GM19468 (cell line): ENCODE measurements around the gene MYH11.

Source experiments
- ATAC-seq: cut with Tn5 transposase; IDR thresholded peaks from one replicate; pipeline ENCODE4 v1.9.1; 2021; ENCODE audit warnings: mild to moderate bottlenecking, moderate library complexity, moderate number of reproducible peaks; ENCODE audit not compliant: unreplicated experiment; ENCODE audit errors: extremely low read depth

The MYH11 gene

GRCh38 chr16:15764112-15764511, 92.7 kb downstream of the MYH11 start:
- no peak for ATAC-seq

GRCh38 chr16:15760129-15760528, 96.7 kb downstream of the MYH11 start:
- no peak for ATAC-seq

- no peak for ATAC-seq
Measured at GRCh38 chr16:15759070-15759469, 97.8 kb downstream of the MYH11 start.

DNA sequence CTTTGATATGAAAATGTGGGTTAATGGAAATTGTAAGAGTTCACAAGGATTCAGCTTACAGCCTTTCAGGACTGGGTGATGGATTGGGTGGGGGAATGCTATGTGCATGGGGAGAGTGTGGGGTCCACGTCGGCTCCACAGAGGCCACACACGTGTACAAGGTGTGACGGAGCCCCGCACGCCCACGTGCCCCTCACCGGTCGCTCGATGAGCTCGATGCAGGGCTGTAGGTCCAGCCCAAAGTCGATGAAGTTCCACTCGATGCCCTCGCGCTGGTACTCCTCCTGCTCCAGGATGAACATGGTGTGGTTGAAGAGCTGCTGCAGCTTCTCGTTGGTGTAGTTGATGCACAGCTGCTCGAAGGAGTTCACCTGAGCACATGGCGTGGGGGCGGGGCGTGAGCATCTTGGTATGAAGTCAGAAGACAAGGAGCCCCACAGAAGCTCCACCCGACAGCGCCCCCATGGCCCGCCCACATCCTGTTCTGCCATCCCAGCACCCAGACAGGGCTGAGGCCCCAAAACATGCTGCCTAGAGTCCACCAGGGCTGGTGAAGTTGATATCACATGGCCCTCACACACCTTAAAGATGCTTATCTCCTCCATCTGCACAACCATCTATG, 99.1 kb downstream of the MYH11 start:
- no peak for ATAC-seq

DNA sequence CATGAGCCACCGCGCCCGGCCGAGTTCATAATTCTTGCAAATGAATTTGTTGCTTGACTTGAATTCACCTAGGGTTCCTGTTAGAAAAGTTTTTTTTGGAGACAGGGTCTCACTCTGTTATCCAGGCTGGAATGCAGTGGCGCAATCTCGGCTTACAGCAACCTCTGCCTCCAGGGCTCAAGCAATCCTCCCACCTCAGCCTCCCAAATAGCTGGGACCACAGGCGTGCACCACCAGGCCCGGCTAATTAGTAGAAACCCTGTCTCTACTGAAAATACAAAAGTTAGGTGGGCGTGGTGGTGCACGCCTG, 99.8 kb downstream of the MYH11 start:
- no peak for ATAC-seq

DNA sequence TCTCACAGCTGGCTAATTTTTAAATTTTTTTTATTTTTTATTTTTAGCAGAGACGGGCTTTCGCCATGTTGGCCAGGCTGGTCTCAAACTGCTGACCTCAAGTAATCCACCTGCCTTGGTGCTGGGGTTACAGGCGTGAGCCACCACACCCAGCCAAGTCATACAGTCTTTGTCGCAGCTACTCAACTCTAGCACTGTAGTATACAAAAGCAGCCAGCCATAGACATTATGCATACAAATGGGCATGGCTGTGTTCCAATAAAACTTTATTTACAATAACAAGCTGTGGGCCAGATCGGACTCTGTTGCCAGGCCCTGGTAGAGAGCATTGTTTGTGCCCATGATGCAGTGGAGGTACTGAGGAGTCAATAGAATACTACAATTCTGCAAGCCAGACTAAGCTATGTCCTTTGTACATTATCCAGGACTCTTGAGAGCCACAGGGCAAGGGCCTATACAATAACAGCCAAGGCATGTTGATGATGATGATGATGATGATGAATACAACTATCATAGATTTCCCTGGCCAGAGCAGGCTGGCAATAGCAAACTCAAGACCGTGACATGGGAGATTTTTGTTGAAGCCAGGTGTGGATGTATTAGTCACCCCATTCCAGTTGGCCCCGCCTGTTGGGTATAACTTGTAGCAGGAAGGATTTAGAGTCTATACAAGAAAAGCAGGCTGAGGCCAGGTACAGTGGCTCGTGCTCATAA, 101.8 kb downstream of the MYH11 start:
- ATAC-seq = no peak

DNA sequence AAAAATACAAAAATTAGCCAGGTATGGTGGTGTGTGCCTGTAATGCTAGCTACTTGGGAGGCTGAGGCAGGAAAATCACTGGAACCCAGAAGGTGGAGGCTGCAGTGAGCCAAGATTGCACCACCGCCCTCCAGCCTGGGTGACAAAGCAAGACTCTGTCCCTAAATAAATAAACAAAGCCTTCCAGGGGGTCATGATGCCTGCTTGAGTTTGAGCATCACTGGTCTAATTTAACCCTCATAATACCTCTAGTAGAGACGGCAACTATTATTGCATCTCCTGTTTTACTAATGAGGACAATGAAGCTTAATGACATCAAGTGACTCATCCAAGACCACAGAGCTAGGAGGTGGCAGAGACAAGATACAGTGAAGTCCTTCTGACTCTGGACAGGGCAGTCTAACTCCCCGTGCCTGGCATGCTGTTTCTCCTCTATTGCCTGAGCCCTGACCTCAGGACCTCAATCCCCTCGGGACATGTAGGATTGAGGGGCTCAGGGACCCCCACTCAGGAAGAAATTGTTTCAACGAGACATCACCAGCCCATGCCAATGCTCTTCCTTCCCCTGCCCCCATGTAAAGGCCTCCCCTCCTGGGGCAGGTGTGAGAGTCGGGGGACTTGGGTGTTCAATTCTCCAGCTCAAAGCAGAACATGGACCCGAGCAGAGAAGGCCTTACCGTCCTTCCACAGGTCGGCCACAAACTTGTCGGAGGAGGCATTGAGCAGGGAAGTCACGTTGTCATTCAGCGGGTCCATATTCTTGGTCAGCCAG, 103.9 kb downstream of the MYH11 start:
- no peak for ATAC-seq

GRCh38 chr16:15751940-15752339, 104.9 kb downstream of the MYH11 start:
- no peak for ATAC-seq

DNA sequence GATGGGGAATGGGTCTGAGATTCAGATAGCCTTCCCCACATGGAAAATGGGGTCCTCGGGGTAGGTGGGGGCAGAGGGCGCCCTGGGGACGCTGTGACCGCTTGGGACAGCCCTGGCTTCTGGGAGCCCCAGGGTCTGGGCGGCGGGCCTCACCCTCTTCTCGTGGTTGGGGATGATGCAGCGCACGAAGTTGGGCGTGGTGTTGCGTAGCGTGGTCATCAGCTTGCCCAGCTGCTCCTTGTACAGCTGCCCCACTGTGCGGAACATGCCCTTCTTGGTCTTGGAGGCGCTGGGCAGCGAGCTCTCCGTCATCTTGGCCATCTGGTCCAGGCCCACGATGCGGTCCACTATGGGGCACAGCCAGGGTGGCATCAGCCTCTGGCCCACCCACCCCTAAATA, 106.8 kb downstream of the MYH11 start:
- no peak for ATAC-seq

GRCh38 chr16:15749371-15749770, 107.5 kb downstream of the MYH11 start:
- ATAC-seq = no peak

- ATAC-seq = no peak
Measured at GRCh38 chr16:15748654-15749053, 108.2 kb downstream of the MYH11 start.

GRCh38 chr16:15747937-15748336, 108.9 kb downstream of the MYH11 start:
- ATAC-seq = no peak

DNA sequence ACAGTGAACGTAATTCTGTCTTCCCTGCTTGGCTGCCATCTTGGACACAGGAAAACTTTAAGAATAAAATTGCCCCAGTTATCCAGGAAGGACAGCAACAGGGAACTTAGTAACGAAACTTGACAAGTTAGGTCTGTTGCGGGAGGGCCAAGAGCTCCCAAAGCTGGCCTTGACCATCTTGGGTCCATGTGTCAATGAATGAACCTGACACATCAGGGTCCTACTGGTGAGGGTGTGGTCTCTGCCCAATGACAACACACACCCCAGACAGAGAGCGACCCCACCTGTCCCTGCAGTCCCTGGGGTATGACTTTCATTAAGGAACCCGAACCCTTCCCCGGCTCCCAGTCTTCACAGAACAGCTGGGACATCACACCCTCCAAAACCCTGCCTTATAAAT, 110.5 kb downstream of the MYH11 start:
- no peak for ATAC-seq

DNA sequence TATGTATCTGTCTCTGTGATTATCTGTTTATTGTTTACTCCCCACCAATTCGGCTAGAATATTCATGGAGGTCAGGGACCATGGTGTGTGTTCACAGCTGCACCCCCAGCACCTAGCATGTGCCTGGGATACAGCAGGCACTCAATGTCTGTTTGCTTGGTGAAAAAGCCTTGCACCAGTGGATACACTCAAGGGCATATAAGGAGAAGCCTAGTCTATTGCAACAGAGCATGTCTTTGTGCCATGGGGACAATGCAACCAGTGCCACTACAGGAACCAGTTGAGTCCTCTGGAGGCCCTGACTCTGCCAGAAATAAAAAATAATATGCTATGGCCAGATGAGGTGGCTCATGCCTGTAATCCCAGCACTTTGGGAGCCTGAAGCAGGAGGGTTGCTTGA, 113.2 kb downstream of the MYH11 start:
- ATAC-seq = no peak

- ATAC-seq = no peak
Measured at GRCh38 chr16:15742716-15743115, 114.1 kb downstream of the MYH11 start.

- no peak for ATAC-seq
Measured at GRCh38 chr16:15741207-15741871, 115.5 kb downstream of the MYH11 start.

DNA sequence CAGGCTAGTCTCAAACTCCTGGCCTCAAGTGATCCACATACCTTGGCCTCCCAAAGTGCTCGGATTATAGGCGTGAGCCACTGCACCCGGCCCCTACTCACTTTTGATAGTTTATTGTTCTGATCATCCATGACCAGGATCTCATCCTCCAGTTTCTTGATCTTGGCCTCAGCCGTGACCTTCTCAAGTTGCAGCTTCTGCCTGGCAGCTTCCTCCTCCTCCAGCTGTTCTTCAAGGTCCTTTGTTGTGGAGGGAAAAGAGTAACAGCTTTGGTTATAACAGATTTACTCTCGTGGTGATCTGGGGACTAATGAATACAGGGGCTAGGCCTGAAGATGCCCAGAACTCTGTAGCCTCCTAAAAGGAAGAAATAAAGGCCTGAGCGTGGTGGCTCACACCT, 116.9 kb downstream of the MYH11 start:
- ATAC-seq = no peak

- no peak for ATAC-seq
Measured at GRCh38 chr16:15739464-15739863, 117.4 kb downstream of the MYH11 start.

DNA sequence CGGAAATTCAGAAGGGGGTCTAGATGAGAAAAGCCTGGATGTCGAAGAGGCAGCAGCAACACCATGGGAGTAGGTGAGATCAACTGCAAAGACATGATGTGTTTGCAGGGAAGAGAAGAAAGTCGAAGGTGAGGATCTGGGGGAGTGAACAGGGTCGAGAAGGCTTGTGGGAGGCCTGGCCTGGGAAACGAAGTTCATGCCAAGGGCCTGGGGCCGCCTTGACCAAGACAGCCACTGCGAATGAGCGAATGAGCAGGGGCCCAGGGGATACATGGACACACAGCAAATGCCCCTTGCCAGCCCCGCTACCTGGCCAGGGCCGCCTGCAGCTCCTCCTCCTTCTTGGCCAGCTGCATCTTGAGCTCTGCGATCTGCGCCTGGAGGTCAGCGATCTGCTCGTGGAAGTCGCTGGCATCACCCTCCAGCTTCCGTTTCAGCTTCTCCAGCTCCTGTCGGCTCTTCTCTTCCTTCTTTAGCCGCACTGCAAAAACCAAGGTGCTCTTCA, 119.6 kb downstream of the MYH11 start:
- ATAC-seq = no peak

DNA sequence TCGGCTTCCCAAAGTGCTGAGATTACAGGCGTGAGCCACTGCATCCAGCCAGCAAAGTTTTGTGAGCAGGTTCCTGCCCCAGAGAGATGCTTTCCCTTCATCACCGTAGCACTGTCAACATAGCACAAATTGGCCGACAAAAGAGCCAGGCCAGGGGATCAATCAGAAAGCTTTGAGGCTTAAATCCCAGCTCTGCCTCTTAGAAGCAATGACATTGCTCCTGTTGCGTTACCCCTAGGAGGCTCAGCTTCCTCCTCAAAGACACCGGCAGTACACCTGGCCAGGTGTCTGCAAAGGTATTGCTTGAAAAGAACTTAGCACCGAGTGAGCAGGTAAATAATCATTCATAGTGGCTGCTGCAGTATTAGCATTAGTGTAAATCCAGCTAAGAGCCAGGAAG, 120.3 kb downstream of the MYH11 start:
- ATAC-seq = no peak

GRCh38 chr16:15735610-15736009, 121.2 kb downstream of the MYH11 start:
- ATAC-seq = no peak
